H9 (cell line): ENCODE data around the gene TBX19. TPM values are rescaled to one million over a fixed set of nuclear protein-coding genes. Genes with fewer than 3 reads are reported as not detected.

Experiments used
- DNase-seq: peaks from one replicate; pipeline ENCODE4 v3.0.0-alpha.2; 2017
- H2AFZ ChIP-seq: one replicate; pipeline ENCODE4 v1.6.1; 2013; ENCODE audit warnings: mild to moderate bottlenecking, low read length, control low read depth, moderate library complexity
- H2AK5ac ChIP-seq: 2 replicates; pipeline ENCODE4 v1.6.1; 2013; ENCODE audit warnings: low read length, control low read depth, mixed read lengths; ENCODE audit not compliant: insufficient read length
- H2BK120ac ChIP-seq: one replicate; pipeline ENCODE4 v1.6.1; 2013; ENCODE audit warnings: low read depth, mild to moderate bottlenecking, low read length, control low read depth, inconsistent platforms; ENCODE audit not compliant: poor library complexity, severe bottlenecking
- H2BK12ac ChIP-seq: 2 replicates; pipeline ENCODE4 v1.6.1; 2013; ENCODE audit warnings: low read length, control low read depth, mixed read lengths, low read depth; ENCODE audit not compliant: insufficient read length
- H2BK15ac ChIP-seq: 2 replicates; pipeline ENCODE4 v1.6.1; 2013; ENCODE audit warnings: low read depth, low read length, control low read depth
- H2BK20ac ChIP-seq: one replicate; pipeline ENCODE4 v1.6.1; 2013; ENCODE audit warnings: low read depth, mild to moderate bottlenecking, low read length, control low read depth, inconsistent platforms; ENCODE audit not compliant: poor library complexity, severe bottlenecking
- H2BK5ac ChIP-seq: 2 replicates; pipeline ENCODE4 v1.6.1; 2013; ENCODE audit warnings: low read length, control low read depth, mixed read lengths; ENCODE audit not compliant: insufficient read length
- H3K14ac ChIP-seq: 2 replicates; pipeline ENCODE4 v1.6.1; 2013; ENCODE audit warnings: low read length, control low read depth; ENCODE audit not compliant: insufficient read depth
- H3K18ac ChIP-seq: 2 replicates; pipeline ENCODE4 v1.6.1; 2013; ENCODE audit warnings: low read depth, mild to moderate bottlenecking, mixed read lengths, low read length, control low read depth; ENCODE audit not compliant: insufficient read length
- H3K23ac ChIP-seq: 2 replicates; pipeline ENCODE4 v1.6.1; 2013; ENCODE audit warnings: low read length, control low read depth, mixed read lengths, low read depth; ENCODE audit not compliant: insufficient read length
- H3K23me2 ChIP-seq: 2 replicates; pipeline ENCODE4 v1.6.1; 2013; ENCODE audit warnings: low read depth, mild to moderate bottlenecking, mixed read lengths, low read length, control low read depth; ENCODE audit not compliant: insufficient read length, poor library complexity, severe bottlenecking
- H3K27ac ChIP-seq: 2 replicates; pipeline ENCODE4 v1.5.1; 2013; ENCODE audit warnings: low read length, control low read depth, mixed read lengths, low read depth; ENCODE audit not compliant: insufficient read length
- H3K27me3 ChIP-seq: 2 replicates; pipeline ENCODE4 v1.6.1; 2013; ENCODE audit warnings: low read length, control low read depth, inconsistent platforms; ENCODE audit not compliant: insufficient read depth
- H3K4ac ChIP-seq: 2 replicates; pipeline ENCODE4 v1.6.1; 2013; ENCODE audit warnings: low read depth, mild to moderate bottlenecking, control low read depth, inconsistent platforms, low read length, moderate library complexity
- H3K4me1 ChIP-seq: 2 replicates; pipeline ENCODE4 v1.6.1; 2013; ENCODE audit warnings: low read length, control low read depth, inconsistent platforms; ENCODE audit not compliant: insufficient read depth
- H3K4me2 ChIP-seq: 2 replicates; pipeline ENCODE4 v1.6.1; 2013; ENCODE audit warnings: low read length, control low read depth, mixed read lengths; ENCODE audit not compliant: insufficient read length, insufficient read depth
- H3K56ac ChIP-seq: 2 replicates; pipeline ENCODE4 v1.6.1; 2013; ENCODE audit warnings: low read depth, mild to moderate bottlenecking, mixed read lengths, low read length, control low read depth; ENCODE audit not compliant: insufficient read length
- H3K79me1 ChIP-seq: 2 replicates; pipeline ENCODE4 v1.6.1; 2013; ENCODE audit warnings: low read depth, mild to moderate bottlenecking, moderate library complexity, low read length, control low read depth, inconsistent platforms; ENCODE audit not compliant: insufficient read depth, poor library complexity, severe bottlenecking
- H3K79me2 ChIP-seq: 2 replicates; pipeline ENCODE4 v1.6.1; 2013; ENCODE audit warnings: low read length, control low read depth, inconsistent platforms; ENCODE audit not compliant: insufficient read depth
- H3K9ac ChIP-seq: 2 replicates; pipeline ENCODE4 v1.6.1; 2013; ENCODE audit warnings: low read length, control low read depth, mixed read lengths; ENCODE audit not compliant: insufficient read length; ENCODE audit errors: extremely low read depth
- H3K9me3 ChIP-seq: one replicate; pipeline ENCODE4 v1.6.1; 2013; ENCODE audit warnings: low read depth, low read length, inconsistent platforms; ENCODE audit not compliant: control insufficient read depth
- H3T11ph ChIP-seq: one replicate; pipeline ENCODE4 v1.6.1; 2013; ENCODE audit warnings: mild to moderate bottlenecking, low read length, control low read depth, inconsistent platforms
- H4K20me1 ChIP-seq: one replicate; pipeline ENCODE4 v1.6.1; 2013; ENCODE audit not compliant: control insufficient read depth, insufficient read length, insufficient read depth
- H4K5ac ChIP-seq: 2 replicates; pipeline ENCODE4 v1.6.1; 2013; ENCODE audit warnings: low read depth, mild to moderate bottlenecking, mixed read lengths, low read length, control low read depth; ENCODE audit not compliant: insufficient read length
- H4K8ac ChIP-seq: replicated peaks from 2 replicates; pipeline ENCODE4 v1.6.1; 2013; ENCODE audit warnings: low read length, control low read depth, mixed read lengths, low read depth; ENCODE audit not compliant: insufficient read length
- H4K91ac ChIP-seq: 2 replicates; pipeline ENCODE4 v1.6.1; 2013; ENCODE audit warnings: low read depth, mild to moderate bottlenecking, moderate library complexity, mixed read lengths, low read length, control low read depth; ENCODE audit not compliant: insufficient read length
- H3K27ac Mint-ChIP-seq, 3 experiments: 2 replicates in 2 of 3; 3 replicates in 1 of 3; pipeline ENCODE4 v1.8.0; 2020 to 2021; ENCODE audit warnings: mixed read lengths in 3 of 3, mild to moderate bottlenecking in 1 of 3, moderate library complexity in 1 of 3
- H3K27me3 Mint-ChIP-seq: 2 replicates; pipeline ENCODE4 v1.8.0; 2021; ENCODE audit warnings: low read depth, mild to moderate bottlenecking, moderate library complexity, mixed read lengths
- H3K36me3 Mint-ChIP-seq, 3 experiments: 2 replicates in 2 of 3; 3 replicates in 1 of 3; pipeline ENCODE4 v1.8.0; 2020 to 2021; ENCODE audit warnings: low read depth in 3 of 3, mixed read lengths in 3 of 3; ENCODE audit not compliant: insufficient read depth in 1 of 3
- H3K4me1 Mint-ChIP-seq, 2 experiments: 2 replicates each; pipeline ENCODE4 v1.8.0; 2020; ENCODE audit warnings: mixed read lengths in 2 of 2
- H3K4me3 Mint-ChIP-seq, 2 experiments: 2 replicates in 1 of 2; 3 replicates in 1 of 2; pipeline ENCODE4 v1.8.0; 2020 to 2021; ENCODE audit warnings: mild to moderate bottlenecking in 2 of 2, mixed read lengths in 2 of 2, moderate library complexity in 1 of 2
- H3K9me3 Mint-ChIP-seq, 2 experiments: 2 replicates in 1 of 2; 3 replicates in 1 of 2; pipeline ENCODE4 v1.8.0; 2020; ENCODE audit warnings: mild to moderate bottlenecking in 2 of 2, mixed read lengths in 2 of 2, moderate library complexity in 1 of 2
- WGBS: extraction: QIAGEN DNeasy Blood & Tissue Kit; methylation state at CpG from one replicate; pipeline ENCODE4 v1.1.7; 2013; ENCODE audit warnings: missing lambda C conversion rate, low lambda C conversion rate, mixed read lengths; ENCODE audit not compliant: insufficient read length; ENCODE audit errors: extremely low coverage; 5-methylcytosine and 5-hydroxymethylcytosine counted together
- total RNA-seq: library from RNA; stranded (reverse); gene quantifications from 2 replicates; pipeline ENCODE4 v1.2.1, GENCODE V29; 2021
- TF ChIP-seq, protein P1 (sequence below): fragments of 200-600 bp; sonication (generic); conservative IDR thresholded peaks from 3 replicates; pipeline ENCODE4 v1.8.0; 2021; ENCODE audit warnings: antibody characterized with exemption, mild to moderate bottlenecking

Gene TBX19
- total RNA-seq, 1 experiment from 2014 or later: 0.48 TPM

DNA sequence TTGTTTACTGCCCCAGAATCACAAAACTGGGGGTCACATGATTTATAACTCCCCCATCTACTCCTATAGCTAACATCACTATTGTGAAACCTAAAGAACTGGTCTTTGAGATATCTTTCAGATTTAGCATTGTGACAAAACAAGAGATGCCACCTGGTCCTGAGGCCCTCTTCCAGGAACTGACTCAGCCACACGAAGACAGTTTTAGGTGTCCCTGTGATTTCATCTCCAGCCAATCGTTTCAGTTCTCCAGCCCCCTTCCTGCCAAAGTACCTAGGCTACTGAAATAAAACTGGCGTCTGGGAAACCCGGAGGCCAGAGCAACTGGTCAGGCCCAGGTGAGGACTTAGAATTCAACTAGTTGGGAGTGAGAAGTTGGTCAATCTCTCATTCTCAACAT lies 36.6 kb downstream of the TBX19 start:
- Histone ChIP-seq H3K23ac (no peak overlapping the region), H3K4me2 (no peak overlapping the region), H2BK15ac (no peak overlapping the region), H4K8ac (no peak overlapping the region), H3K27me3 (no peaks in the 10 kb centered on the region), H2AFZ (no peak overlapping the region), H3K14ac (no peak overlapping the region), H2BK120ac (no peak overlapping the region), H4K5ac (no peak overlapping the region), H3K56ac (no peak overlapping the region), H3K4ac (no peak overlapping the region), H3K18ac (no peak overlapping the region), H2BK12ac (no peak overlapping the region), H4K91ac (no peak overlapping the region), H2AK5ac (no peak overlapping the region), H3K79me1 (no peaks in the 10 kb centered on the region), H3K9ac (no peak overlapping the region), H2BK5ac (no peak overlapping the region), H4K20me1 (no peaks in the 10 kb centered on the region), H3K79me2 (no peaks in the 10 kb centered on the region), H3K4me1 (peaks cover 5% of the 10 kb centered on the region; the same call in 1 of the 2 replicates), H3K9me3 (no peaks in the 10 kb centered on the region), H3K23me2 (no peaks in the 10 kb centered on the region), H2BK20ac (no peak overlapping the region), H3K27ac (no peak overlapping the region), H3T11ph (no peak overlapping the region)
- Mint-ChIP-seq H3K4me1 (peaks cover 17 to 18% of the 10 kb centered on the region in 2 experiments), H3K36me3 (0 out of 7 replicates have a peak, but pooled peaks cover 0 to 5% (median 0%) of the 10 kb centered on the region in 3 experiments), H3K9me3 (no peaks in the 10 kb centered on the region), H3K27me3 (no peaks in the 10 kb centered on the region), H3K4me3 (no peak overlapping the region; a peak in 1 of 5 replicates), H3K27ac (no peak overlapping the region)
- TF ChIP-seq, protein P1, sequence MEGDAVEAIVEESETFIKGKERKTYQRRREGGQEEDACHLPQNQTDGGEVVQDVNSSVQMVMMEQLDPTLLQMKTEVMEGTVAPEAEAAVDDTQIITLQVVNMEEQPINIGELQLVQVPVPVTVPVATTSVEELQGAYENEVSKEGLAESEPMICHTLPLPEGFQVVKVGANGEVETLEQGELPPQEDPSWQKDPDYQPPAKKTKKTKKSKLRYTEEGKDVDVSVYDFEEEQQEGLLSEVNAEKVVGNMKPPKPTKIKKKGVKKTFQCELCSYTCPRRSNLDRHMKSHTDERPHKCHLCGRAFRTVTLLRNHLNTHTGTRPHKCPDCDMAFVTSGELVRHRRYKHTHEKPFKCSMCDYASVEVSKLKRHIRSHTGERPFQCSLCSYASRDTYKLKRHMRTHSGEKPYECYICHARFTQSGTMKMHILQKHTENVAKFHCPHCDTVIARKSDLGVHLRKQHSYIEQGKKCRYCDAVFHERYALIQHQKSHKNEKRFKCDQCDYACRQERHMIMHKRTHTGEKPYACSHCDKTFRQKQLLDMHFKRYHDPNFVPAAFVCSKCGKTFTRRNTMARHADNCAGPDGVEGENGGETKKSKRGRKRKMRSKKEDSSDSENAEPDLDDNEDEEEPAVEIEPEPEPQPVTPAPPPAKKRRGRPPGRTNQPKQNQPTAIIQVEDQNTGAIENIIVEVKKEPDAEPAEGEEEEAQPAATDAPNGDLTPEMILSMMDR: no peak
- no peak for DNase-seq
- WGBS: no CpG with 5 or more reads among the region's 4 CpGs
